ENCODE results near the gene MMS22L.

Gene MMS22L

DNA sequence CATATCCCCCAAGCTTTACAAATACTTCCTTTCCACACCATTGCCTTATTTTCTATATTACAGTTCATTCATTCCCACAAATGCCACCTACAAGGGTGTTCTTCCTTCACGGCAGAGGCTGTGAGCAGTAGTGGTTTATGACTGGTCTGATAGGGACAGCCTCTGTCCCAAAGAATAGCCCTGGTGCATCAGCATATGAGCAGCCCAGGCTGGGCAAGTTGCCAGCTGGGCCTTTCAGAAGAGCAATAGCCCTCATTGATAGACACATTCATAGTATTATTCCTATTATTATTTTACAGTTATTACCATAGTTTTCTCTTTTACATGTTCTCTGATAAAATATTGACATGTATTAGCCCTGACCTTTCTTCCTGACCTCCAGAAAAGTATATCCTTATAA is 149.9 kb downstream of the MMS22L start:
- no peak for DNase-seq

DNA sequence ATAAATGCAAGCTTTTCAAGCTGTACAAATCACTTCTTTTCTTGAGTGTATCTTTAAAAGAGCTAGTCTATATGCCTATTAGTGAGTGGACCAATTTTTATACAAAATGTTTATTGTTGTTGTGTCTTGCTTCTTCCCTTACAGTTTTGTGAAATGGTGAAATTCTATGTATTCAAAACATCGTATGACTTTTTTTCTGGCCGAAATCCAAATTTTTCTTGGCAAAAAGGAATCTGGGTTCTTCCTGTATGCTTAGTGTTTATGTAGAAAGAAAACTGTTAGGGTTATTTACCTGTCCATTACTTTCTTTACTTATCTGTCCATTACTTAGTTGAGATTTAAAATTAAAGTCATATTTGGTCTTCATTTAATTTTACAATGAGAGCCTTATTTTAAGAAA is 153.9 kb downstream of the MMS22L start:
- DNase-seq = no peak

DNA sequence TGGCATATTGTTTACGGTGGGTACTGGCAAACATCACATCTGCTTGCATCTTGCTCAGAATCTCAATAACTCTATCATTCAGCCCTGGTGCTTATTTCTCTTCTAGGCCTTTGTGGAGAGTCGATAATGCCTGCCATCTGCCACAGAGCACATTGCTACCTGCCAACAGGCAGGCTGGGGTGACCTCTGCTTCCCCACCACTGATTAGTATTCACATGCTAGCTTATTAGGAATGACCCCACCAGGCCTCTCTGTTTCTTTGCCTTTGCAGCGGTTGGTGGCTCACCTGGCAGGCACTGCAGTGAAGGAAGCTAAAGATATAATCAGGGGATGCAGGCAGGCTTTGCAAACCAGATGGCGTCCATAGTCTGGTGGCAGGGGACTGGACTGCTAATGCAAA is 154.5 kb downstream of the MMS22L start:
- DNase-seq = no peak

DNA sequence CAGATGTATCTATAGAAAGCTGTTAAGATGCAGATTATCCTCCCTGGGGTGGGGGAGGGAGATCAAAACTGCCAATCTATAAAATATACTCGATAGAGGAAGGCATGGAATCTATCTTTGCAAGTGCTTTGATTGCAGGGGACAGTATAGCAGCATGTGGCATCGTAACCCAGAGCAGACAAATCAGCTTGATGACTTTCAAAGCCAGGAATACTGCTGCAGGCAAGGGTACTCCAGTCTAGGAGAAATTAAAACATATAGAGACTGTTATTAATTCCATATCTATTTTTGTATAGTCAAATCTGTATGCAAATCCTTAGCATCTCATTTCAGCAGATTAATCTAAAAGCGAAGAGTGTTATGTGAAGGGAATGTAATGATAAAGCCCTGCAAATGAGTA is 159.4 kb downstream of the MMS22L start:
- DNase-seq = no peak

DNA sequence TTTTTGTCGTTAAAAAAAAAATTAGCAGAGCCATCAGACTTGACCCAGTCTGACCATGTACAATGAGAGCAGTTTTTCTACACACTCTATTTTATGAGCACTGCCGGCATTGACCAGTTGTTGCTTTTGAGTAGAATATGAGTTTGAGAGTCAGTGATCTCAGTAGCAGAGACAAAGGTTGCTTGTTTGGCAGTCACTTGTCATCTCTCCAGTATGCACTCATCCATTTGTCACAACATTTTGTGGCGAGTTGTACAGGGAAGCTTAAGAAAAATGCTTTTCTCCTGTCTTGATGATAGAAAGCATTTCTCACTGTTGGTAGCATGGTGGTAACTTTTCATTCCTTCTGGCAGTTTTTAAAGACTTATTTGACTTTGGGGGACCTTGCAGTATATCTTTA is 159.9 kb downstream of the MMS22L start:
- no peak for DNase-seq

DNA sequence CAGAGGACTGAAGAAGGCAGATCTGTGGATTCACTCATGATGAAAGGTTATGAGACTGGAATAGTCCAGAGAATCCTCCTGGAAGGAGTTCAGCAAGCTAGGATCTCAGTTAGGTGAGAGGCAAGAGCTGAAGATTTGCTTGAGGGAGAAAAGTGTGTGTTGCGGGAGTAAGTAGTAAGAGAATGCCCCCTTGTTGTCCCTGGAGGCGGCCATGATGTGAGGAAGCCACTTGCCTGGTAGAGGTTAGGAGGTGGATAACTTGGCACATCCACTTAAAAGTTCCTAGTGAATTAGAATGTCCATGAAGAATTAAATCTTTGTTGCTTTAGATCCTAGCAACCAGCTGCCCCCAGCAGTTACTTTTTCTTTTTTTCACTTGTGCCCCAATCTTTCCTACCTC is 162.5 kb downstream of the MMS22L start:
- DNase-seq = no peak

DNA sequence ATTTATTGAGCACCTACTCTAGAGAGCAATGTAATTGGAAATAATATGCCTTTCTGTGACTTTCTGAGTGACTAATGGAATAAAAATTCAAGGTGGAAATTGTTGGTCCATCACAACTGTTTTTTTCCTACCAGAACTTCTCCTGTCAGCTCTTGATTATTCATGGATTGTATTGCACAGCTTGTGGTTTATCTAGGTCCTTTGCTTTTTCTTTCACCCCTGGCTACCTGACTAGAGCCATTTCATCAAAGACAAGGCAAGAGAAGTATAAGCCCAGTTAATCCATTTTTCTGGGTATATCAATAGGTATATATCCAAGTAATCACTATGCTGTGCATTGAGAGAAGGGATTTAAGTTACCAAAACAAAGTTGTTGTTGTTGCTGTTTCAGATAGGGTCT is 168.4 kb downstream of the MMS22L start:
- no peak for DNase-seq

DNA sequence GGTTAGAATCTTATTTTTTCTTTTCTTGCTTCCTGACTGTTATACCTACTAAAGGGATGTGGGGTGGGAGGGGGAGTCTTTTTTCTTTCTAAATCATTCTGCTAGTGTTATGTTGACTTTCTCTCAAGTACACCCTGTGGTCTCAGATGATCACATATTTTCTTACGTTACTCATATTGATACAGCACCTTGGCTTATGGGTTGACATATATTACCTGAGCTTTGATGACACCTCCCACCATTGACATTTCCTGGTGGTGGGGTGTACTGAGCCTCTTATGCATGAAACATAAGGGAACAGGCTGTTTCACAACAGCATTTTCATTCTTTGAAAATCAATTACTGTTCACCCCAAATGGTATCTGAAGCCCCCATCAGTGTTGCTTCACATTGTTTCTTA is 169.8 kb downstream of the MMS22L start:
- DNase-seq = no peak

DNA sequence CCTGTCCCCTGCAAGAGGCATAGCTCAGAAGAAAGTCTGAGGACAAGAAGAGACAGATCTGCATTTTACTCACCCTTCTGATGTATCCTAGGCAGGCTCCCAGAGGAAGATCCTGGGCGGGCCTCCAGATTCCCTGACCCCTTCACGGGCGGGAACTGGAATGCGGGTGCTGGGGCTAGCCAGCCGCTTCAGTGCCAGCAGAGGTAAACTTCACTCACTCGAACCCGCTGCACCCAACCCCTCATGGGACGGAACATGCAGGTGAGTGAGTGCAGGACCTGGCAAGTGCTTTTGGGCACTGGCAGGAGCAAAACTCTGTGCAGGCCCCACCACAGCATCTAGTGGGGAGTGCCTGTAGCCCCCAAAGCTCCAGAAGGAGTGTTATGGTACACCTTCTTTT is 171.8 kb downstream of the MMS22L start:
- DNase-seq = no peak

DNA sequence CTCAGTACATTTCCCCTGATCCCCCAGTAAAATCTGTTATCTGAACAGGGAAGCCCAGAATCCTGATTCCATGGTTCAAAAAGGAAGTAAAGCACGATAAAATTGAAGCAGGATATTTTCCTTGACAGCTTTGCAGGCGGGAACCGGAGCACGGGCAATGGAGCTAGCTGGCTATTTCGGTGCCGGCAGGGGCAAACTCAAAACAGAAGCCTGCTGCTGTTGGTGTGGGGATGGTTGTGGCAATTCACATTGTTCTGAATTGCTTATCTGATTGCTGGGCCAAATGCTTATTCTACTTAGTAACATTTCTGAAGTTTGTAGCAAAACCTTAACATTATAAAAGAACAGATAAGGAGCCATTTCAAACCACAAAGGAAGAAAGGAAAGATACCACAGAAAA is 172.4 kb downstream of the MMS22L start:
- DNase-seq = no peak

DNA sequence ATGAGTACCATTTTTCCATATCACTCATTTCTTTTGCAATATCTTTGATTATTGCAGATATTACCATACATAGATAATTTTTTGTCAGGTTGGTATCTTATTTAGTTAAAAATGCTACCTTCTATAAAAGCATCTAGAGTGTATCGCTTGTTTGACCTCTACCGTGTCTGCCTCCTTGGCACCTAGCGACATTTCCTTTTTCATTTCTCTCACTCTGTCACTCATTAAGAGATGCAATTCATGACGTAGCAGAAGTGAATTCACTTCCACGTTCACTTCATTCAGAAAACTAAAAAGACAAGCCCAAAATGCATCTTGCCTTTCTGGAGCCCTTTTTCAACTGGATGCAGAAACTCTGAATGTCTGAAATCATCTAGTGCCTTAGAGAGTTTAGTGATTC is 172.9 kb downstream of the MMS22L start:
- no peak for DNase-seq

DNA sequence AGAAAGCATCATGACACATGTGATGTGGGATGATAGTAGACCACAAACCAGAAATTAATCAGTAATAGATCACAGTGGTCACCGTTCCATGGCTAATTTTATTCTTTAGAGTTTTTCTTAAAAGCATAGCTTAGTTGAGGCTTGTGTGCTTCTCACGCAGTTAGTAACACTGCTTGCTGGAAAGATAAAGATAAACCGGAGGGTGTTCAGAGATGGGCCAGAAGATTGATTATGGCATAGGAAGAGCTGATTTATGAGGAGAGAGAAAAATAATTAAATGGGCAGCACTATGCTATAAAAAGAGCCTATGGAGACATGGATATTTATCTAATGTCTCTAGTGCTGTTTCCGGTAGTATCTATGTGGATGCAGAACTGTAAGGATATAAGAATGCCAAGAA is 173.6 kb downstream of the MMS22L start:
- no peak for DNase-seq

DNA sequence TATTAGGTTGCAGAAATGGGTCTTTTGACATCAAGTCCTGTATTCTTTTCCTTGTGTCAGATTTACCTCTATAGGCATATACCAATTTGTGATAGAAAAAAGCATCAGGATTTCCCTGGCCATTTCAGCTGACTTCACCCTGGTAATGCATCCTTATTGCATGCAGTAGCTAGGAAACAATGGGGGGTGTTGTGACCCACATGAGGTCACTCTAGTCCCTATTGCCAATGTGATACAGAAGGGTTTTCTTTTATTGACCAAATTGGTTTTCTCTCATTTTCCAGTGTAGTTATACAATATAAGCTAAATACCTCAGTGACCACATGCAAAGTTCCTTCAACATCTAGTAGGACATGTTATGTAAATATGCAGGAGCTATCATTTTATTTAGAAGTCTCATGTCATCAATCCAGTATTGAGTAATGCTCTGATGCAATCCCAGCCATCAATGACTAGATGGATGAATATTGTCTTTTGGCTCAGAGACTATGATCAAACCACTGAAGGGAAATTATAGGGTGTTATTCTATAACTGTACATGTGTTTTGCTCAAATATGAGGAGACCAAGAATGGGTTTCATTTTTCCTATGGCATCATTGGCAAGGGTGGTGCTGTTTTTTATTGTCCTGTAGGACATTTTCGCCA is 180.7 kb downstream of the MMS22L start:
- no peak for DNase-seq

DNA sequence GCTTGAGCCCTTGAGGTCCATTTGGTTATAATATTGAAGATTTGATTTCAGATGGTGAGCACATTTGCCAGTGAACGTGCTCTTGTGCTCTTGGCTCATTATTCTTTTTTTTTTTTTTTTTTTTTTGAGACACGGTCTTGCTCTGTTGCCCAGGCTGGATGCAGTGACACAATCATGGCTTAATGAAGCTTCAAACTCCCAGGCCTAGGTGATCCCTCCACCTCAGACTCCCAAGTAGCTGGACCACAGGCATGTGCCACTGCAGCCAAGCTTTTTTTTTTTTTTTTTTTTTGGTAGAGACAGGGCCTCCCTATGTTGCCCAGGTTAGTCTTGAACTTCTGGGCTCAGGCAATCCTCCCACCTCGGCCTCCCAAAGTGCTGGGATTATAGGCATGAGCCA is 182.3 kb downstream of the MMS22L start:
- DNase-seq = no peak

DNA sequence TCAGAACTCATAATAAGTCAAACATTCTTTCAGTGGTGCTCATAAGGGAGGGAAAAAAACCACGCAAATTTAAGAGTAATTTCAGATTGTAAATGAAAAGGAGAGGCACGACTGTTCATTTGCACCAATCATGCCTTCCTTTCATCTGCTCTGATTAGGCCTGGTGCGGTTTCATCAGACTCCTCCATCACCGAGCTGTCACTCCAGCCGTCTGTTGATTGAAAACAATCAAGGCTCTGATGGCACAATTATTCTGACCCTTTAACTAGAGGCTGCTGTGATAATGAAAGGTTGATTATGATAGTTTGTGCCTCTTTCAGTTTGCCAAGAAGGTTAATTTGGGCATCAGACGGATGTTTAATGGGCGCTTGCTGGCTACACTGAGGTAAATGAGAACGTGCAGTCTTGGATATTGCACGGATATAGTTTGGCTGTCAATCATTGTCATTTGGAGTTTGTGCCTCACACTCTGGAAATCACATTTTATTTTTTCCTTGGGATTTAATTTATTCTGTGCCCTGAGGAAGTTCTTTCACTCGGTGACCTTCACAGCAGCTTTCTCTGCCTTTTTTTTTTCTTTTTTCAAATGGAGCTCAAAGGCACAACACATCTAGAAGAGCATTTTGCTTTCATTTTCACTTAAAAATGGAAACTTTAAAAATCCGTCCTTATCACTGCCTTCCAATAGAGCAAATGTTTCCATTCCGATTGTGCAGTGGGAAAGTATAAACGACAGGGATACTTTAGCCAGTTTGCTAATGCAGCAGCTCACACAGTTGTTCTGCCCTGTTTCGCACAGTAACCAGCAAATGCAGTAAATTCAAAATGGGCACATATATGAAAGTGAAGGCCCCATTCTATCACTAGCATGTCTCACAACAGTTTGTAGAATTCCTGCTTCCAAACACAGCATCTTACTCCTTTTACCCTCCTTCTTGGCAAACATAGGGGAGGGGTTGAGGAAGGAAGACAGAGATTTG is 185.7 kb downstream of the MMS22L start:
- DNase-seq = no peak

DNA sequence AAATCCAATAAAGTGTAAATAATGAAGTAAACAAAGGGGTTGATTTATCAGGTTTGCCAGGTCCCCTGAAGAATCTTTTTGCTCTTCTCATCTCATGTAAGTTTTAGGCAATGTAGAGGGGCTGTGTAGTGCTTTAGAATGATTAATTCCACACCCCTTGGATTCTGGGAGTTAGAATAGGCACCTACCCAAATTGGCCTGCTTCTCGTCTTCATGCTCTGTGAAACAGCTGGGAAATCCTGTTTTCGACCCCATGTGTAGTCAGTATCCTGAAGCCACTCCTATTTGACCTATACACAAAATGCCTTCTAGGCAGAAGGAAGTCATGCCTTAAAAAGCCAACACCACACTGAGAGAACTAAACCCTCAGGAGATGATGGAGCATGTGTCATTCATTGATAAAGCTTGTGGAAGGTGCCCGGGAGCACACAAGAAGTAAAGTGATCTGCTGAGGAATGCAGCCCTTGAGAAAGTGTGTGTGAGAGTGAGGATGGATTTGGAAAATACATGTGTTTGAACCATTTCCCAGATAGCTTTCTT is 187.6 kb downstream of the MMS22L start:
- no peak for DNase-seq

DNA sequence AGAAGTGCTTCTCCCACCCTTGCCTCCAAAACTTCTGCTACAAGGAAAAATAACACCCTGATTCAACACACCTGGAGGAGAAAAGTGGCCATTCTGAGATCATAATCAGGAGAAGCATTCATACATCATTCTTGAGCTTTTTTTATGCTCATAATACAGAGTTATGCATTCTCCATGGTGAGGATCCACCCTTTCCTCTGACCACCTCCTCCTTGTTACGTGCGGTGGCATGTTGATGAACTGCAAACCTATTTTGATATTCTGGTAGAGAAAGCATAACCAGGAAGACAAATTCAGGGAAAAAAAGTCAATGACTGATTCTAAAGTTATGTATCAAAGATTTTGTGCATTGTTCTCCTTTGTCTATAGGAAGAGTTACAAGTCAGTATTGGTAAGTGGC is 188.6 kb downstream of the MMS22L start:
- DNase-seq = no peak

DNA sequence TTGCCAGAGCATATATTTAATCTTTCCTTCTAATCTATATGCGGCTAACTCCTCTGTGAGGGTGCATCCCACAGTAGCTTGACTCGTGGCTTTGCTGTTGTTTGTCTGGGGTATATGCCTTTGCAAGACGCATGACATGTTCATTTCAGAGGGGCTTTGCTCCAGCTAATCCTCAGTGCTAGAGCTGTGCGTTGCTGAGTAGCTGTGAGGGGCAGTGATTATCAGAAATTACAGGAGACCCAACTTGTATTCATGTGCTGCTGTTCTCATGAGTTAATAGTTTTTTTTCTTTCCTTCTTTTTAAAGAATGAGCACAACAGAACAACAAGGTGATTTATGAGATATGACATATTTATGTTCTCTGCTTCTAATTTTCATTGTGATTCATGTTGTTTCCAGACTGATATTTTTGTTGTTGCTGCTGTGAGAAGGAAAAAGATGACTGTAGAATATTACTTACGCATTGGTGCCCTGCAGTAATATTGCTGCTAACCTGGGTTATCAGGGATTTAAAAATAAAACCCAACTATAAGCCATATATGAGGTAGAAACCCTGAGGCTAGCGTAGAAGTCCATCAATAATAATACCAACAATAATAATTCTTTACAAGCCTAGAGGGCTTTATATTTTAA is 190.2 kb downstream of the MMS22L start:
- no peak for DNase-seq

All from activated T-cell treated with anti-CD3 and anti-CD28 coated beads for 4 hours (primary cell).